ENCODE results near the gene TMC1.
A peak's percentile ranks its signal among the peaks of the same experiment; 100 is the strongest.

The TMC1 gene

DNA sequence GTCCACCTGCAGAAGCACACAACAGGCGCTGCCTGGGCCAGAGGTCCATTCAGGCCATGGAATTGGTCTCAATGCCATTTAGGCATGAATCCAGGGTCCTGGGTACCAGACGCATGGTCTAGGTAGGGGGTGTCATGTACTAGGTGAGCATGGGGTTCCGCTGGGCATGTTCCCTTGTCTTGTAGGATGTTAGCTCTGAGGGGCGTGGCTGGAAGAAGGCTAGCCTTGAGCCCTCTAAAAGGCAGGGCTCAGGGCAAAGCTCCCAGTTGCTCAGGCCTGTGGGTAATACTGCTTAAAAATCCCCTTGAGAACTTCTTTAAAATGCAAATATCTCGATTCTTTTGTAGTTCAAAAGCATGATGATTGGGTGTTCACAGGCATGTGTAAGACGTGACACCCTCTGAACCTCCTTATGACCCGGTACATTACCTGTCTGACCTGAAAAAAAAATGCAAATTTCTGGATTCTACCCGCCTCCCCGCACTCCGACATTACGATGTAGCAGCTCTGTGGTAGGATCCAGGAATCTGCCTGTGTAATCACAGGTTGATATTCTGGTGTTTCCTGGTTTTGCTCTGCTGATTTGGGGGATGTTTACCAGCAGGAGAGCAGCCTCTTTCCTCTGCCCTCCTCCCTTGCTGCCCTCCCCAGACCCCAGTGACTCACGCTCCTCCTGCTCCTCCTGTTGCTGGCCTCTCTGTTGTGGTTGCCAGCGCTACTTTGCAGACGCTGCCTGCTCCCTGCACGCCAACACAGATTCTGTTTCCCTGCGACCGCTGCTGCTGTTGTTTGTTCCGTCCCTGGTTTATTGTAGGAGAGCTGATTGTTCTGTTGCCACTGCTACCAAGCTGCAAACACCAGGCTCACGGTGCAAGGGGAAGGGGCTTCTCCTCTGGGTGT is 5.7 kb downstream of the TMC1 start:
- ChIA-PET POLR2A (interaction anchor here (2.1 kb wide), 1 partner anchor 163 kb away, joined by 7 read pairs; the partner anchor contains the start of gene ZFAND5), CTCF (no interaction called here)
- no peaks in the 10 kb centered on the region for H3K36me3 ChIP-seq (ENCODE audit: control insufficient read depth in 2 of 2, insufficient read depth in 1 of 2, low read length in 2 of 2)
- no peaks in the 10 kb centered on the region for H3K9me3 ChIP-seq (ENCODE audit: control insufficient read depth, insufficient read depth, low read depth, low read length)
- peak overlapping the region; percentile 5; the same call in 1 of the 2 replicates for H3K4me3 ChIP-seq (ENCODE audit: low read depth, low read length)
- no peaks in the 10 kb centered on the region for H3K4me1 ChIP-seq (ENCODE audit: control insufficient read depth, insufficient read depth, low read length)
- TF ChIP-seq ZBTB17 (tag by site-specific recombination; IDR thresholded peaks at IDR 0.05) (0 out of 2 replicates have a peak, but pooled peaks have one; percentile 28), ZNF394 (tag by site-specific recombination; IDR thresholded peaks at IDR 0.05; ENCODE audit: borderline replicate concordance) (peak; percentile 32; the same call in 1 of the 2 replicates), YY1 (tag by site-specific recombination; IDR thresholded peaks at IDR 0.05) (no peak), SCRT2 (tag by site-specific recombination; IDR thresholded peaks at IDR 0.05) (peak; percentile 95), ZNF292 (tag by site-specific recombination; IDR thresholded peaks at IDR 0.05; ENCODE audit: borderline replicate concordance, low read depth) (no peak), OSR2 (tag by site-specific recombination; IDR thresholded peaks at IDR 0.05) (peak; percentile 64), SP2 (tag by site-specific recombination; IDR thresholded peaks at IDR 0.05) (no peak), ZNF600 (tag by site-specific recombination; IDR thresholded peaks at IDR 0.05) (peak; percentile 61; the same call in 1 of the 2 replicates)
- TF ChIP-seq, protein P1, sequence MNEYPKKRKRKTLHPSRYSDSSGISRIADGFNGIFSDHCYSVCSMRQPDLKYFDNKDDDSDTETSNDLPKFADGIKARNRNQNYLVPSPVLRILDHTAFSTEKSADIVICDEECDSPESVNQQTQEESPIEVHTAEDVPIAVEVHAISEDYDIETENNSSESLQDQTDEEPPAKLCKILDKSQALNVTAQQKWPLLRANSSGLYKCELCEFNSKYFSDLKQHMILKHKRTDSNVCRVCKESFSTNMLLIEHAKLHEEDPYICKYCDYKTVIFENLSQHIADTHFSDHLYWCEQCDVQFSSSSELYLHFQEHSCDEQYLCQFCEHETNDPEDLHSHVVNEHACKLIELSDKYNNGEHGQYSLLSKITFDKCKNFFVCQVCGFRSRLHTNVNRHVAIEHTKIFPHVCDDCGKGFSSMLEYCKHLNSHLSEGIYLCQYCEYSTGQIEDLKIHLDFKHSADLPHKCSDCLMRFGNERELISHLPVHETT (tag by site-specific recombination; IDR thresholded peaks at IDR 0.05): no peak
- H3K27ac ChIP-seq (ENCODE audit: extremely low read depth, low read depth, low read length): no peak overlapping the region

DNA sequence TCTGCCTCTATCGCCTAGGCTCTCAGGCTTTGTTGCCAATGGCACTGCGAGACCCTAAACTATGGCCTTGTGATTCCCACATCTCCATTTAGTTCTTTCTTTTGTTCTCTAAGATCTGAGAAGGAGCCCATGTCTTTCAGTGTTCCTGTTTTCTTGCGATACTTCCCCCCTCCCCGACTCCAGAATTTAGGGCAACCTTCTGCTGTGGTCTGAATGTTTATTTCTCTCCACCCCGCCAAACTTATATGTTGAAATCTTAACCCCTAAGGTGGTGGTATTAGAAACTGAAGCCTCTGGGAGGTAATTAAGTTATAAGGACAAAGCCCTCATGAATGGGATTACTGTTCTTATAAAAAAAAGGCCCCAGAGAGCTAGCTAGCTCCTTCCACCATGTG is 6.4 kb downstream of the TMC1 start:
- no peaks in the 10 kb centered on the region for H3K36me3 ChIP-seq (ENCODE audit: control insufficient read depth in 2 of 2, insufficient read depth in 1 of 2, low read length in 2 of 2)
- H3K4me1 ChIP-seq (ENCODE audit: control insufficient read depth, insufficient read depth, low read length): no peaks in the 10 kb centered on the region; the same call in 1 of the 2 replicates
- H3K9me3 ChIP-seq (ENCODE audit: control insufficient read depth, insufficient read depth, low read depth, low read length): no peaks in the 10 kb centered on the region
- no peak for TF ChIP-seq ZNF626 (tag by site-specific recombination; IDR thresholded peaks at IDR 0.05)
- no peak; the same call in 1 of the 2 replicates for TF ChIP-seq ZNF394 (tag by site-specific recombination; IDR thresholded peaks at IDR 0.05; ENCODE audit: borderline replicate concordance)
- no peak for TF ChIP-seq REPIN1 (tag by site-specific recombination; IDR thresholded peaks at IDR 0.05; ENCODE audit: low read depth)
- no peak for TF ChIP-seq SETDB1 (IDR thresholded peaks at IDR 0.05; ENCODE audit: insufficient read length, low read length)
- TF ChIP-seq ZSCAN23 (tag by site-specific recombination; IDR thresholded peaks at IDR 0.05): no peak
- TF ChIP-seq ZNF292 (tag by site-specific recombination; IDR thresholded peaks at IDR 0.05; ENCODE audit: borderline replicate concordance, low read depth): no peak
- TF ChIP-seq ZNF843 (tag by site-specific recombination; IDR thresholded peaks at IDR 0.05): no peak
- TF ChIP-seq ZNF175 (tag by site-specific recombination; IDR thresholded peaks at IDR 0.05): no peak
- TF ChIP-seq, protein P2, sequence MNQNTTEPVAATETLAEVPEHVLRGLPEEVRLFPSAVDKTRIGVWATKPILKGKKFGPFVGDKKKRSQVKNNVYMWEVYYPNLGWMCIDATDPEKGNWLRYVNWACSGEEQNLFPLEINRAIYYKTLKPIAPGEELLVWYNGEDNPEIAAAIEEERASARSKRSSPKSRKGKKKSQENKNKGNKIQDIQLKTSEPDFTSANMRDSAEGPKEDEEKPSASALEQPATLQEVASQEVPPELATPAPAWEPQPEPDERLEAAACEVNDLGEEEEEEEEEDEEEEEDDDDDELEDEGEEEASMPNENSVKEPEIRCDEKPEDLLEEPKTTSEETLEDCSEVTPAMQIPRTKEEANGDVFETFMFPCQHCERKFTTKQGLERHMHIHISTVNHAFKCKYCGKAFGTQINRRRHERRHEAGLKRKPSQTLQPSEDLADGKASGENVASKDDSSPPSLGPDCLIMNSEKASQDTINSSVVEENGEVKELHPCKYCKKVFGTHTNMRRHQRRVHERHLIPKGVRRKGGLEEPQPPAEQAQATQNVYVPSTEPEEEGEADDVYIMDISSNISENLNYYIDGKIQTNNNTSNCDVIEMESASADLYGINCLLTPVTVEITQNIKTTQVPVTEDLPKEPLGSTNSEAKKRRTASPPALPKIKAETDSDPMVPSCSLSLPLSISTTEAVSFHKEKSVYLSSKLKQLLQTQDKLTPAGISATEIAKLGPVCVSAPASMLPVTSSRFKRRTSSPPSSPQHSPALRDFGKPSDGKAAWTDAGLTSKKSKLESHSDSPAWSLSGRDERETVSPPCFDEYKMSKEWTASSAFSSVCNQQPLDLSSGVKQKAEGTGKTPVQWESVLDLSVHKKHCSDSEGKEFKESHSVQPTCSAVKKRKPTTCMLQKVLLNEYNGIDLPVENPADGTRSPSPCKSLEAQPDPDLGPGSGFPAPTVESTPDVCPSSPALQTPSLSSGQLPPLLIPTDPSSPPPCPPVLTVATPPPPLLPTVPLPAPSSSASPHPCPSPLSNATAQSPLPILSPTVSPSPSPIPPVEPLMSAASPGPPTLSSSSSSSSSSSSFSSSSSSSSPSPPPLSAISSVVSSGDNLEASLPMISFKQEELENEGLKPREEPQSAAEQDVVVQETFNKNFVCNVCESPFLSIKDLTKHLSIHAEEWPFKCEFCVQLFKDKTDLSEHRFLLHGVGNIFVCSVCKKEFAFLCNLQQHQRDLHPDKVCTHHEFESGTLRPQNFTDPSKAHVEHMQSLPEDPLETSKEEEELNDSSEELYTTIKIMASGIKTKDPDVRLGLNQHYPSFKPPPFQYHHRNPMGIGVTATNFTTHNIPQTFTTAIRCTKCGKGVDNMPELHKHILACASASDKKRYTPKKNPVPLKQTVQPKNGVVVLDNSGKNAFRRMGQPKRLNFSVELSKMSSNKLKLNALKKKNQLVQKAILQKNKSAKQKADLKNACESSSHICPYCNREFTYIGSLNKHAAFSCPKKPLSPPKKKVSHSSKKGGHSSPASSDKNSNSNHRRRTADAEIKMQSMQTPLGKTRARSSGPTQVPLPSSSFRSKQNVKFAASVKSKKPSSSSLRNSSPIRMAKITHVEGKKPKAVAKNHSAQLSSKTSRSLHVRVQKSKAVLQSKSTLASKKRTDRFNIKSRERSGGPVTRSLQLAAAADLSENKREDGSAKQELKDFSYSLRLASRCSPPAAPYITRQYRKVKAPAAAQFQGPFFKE (tag by site-specific recombination; IDR thresholded peaks at IDR 0.05; ENCODE audit: borderline replicate concordance): no peak
- TF ChIP-seq, protein P3, sequence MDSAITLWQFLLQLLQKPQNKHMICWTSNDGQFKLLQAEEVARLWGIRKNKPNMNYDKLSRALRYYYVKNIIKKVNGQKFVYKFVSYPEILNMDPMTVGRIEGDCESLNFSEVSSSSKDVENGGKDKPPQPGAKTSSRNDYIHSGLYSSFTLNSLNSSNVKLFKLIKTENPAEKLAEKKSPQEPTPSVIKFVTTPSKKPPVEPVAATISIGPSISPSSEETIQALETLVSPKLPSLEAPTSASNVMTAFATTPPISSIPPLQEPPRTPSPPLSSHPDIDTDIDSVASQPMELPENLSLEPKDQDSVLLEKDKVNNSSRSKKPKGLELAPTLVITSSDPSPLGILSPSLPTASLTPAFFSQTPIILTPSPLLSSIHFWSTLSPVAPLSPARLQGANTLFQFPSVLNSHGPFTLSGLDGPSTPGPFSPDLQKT (IDR thresholded peaks at IDR 0.05; ENCODE audit: borderline replicate concordance, low read depth, low read length): no peak
- no peak for TF ChIP-seq ZNF16 (tag by site-specific recombination; IDR thresholded peaks at IDR 0.05; ENCODE audit: low read depth)
- TF ChIP-seq EGR2 (tag by site-specific recombination; IDR thresholded peaks at IDR 0.05; ENCODE audit: low read depth): no peak
- no peak for TF ChIP-seq ZNF354C (tag by site-specific recombination; IDR thresholded peaks at IDR 0.05; ENCODE audit: borderline replicate concordance, low read depth)
- no peak for TF ChIP-seq ZIC2 (tag by site-specific recombination; IDR thresholded peaks at IDR 0.05)
- no peak for TF ChIP-seq ZNF830 (tag by site-specific recombination; IDR thresholded peaks at IDR 0.05; ENCODE audit: low read depth)
- no peak for TF ChIP-seq MZF1 (tag by site-specific recombination; IDR thresholded peaks at IDR 0.05; ENCODE audit: borderline replicate concordance)
- TF ChIP-seq ZSCAN16 (tag by site-specific recombination; IDR thresholded peaks at IDR 0.05): no peak
- TF ChIP-seq ZNF433 (tag by site-specific recombination; IDR thresholded peaks at IDR 0.05; ENCODE audit: low read depth): no peak
- ChIA-PET CTCF (no interaction called here), POLR2A (interaction anchor here (2.1 kb wide), 1 partner anchor 163 kb away, joined by 7 read pairs; the partner anchor contains the start of gene ZFAND5)
- no peak overlapping the region for H3K27ac ChIP-seq (ENCODE audit: extremely low read depth, low read depth, low read length)
- peak overlapping the region; percentile 5; the same call in 1 of the 2 replicates for H3K4me3 ChIP-seq (ENCODE audit: low read depth, low read length)
